GM19043 (cell line): ENCODE measurements around the gene VAT1L.

Experiments used
- ATAC-seq: cut with Tn5 transposase; IDR thresholded peaks from one replicate; pipeline ENCODE4 v1.9.1; 2021; ENCODE audit warnings: low read depth; ENCODE audit not compliant: unreplicated experiment

The VAT1L gene

DNA sequence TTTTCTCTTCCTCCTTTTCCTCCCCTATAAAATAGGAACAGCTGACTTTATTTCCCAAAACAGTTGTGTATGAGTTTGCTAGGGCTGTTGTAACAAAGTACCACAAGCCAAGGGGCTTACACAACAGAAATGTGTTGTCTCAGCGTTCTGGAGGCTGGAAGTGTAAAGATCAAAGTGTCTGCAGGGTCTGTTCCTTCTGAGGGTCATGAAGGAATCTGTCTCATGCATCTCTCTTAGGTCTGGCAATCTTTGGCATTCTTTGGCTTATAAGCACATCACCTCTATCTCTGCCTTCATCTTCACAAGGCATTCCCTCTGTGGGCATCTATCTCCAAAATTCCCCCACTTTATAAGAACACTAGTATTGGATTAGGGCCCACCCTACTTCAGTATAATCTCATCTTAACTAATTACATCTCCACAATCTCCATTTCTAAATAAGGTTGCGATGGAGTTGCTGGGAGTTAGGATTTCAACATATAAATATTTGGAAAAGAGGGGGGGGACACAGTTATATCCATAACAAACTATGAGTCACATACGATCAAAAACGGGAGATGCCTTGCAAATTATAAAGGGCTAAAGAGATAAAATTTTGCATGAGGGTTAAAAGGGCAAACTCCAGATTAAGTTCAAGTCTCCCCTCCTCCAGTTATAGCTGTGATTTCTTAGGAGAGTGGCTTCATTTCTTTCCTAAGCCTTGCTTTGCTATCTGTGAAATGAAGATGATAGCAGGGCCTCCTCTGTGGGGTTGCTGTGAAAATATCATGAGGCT is 109.7 kb downstream of the VAT1L start:
- ATAC-seq = no peak

DNA sequence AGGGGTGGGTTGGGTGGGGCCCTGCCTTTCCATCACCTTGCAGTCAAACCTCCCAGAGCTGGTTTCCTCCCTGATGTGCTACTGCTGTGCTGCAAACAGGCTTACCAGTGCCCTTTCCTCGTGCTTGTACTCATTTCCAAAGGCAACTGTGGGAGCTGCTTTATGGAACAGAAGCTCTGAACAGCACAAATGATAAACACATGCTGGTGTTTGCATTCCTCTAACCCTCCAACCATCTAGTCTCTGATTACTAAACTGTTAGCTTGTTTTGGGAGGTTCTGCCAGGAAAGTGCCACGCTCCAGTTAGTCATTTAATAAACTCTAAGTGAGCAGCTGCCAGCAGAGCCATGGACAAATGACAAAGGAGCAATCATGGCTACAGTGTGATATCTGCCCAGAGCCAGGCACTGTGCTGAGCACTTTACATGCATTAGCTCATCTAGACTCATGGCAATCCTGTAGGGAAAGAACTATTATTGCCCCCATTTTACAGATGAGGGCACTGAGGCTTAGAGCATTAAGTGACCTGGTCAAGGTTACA is 110.4 kb downstream of the VAT1L start:
- no peak for ATAC-seq

DNA sequence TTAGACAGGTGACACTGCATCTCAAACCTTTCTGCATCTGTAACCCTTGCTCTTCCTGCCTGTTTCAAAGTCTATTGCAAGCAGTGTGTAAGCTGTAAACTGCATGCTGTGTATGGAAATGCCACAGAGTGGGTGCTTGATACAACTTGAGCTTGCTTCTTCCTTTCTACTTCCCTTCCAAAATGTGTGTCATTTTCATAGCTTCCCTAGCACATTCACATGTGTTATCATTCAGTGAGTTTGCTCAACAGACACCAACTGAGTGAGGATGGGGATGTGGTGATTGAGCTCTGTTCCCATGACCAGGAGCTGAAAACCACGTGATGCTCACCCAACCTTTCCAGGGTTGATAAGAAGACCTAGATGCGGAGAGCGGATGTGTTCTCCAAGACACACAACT is 111.1 kb downstream of the VAT1L start:
- ATAC-seq = no peak

DNA sequence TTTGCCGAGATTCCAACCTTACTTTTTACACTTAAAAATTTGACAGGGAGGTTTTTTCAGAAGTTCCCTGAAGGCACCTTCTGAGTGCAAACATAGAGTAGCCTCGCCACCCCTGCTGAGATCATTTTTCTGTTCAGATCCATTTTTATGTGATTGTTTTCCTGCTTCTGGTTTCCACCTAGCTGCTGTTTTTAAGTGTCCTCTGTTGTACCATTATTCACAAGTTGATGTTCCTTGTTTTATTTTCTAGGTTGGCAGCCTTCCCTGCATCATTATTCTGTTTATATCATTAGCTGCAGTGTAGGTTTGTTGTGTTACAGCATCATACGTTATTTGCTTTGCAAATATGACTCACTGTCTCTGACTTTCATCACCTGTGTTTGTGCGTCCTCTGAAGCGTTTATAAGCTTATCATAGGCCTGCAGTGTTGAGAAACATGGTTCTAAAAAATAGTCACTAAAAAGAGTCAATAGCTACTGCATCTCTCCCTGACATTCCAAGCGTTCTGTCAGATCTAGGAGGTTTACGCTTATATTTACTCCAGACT is 117.1 kb downstream of the VAT1L start:
- no peak for ATAC-seq

DNA sequence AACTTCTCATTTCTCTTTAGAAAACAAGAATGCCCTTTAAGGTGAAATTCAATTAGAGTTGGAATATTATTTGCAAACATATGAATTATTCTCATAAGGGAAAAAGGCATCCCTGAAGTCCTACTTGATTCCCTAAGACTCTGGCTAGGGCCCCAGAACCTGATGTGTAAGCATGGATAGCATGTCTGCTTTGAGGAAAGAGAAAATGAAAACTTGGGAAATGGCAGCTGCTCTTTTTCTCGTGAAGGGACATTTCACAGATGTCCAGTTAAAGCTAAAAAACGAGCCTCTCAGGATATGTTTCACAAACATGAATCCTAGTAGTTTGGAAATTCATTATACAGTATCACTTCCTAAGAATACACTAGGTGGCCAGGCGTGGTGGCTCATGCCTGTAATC is 121.7 kb downstream of the VAT1L start:
- ATAC-seq = no peak

DNA sequence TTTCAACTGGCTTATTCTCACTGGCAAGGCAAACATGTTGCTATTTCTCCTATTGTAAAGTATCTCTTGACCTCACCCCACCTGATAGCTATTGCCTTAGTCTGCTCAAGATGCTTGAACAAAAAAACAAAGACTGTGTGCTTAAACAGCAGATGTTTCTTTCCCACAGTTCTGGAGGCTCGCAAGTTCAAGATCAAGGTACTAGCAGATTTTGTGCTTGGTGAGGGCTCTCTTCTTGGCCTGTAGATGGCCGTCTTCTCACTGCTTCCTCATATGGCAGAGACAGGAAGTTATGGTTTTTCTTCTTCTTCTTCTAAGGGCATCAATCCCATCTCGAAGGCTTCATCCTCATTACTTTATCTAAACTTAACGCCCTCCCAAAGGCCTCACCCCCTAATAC is 124.3 kb downstream of the VAT1L start:
- no peak for ATAC-seq

DNA sequence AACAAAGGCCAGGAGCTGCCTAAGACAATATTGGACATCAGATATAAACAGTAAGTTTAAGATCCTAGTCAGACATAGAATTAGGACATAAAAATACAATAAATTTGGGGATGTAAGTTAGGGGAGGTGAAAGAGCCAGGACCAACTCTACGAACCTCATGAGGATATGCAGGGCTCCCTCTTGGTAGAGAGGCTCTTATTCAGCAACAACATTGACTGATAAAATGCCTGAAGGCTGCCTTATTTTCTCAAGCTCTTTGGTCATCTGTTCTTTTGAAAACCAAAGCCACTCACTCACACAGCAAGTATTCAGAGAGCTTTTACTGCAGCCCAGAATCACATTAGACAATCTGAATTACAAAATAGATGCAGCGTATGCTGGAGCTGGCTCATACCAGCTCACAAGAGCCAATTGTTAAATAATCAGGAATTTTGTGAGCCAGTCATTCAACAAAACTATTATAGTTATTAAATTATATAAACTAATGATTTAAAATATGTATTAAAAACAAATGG is 125.4 kb downstream of the VAT1L start:
- ATAC-seq = no peak

DNA sequence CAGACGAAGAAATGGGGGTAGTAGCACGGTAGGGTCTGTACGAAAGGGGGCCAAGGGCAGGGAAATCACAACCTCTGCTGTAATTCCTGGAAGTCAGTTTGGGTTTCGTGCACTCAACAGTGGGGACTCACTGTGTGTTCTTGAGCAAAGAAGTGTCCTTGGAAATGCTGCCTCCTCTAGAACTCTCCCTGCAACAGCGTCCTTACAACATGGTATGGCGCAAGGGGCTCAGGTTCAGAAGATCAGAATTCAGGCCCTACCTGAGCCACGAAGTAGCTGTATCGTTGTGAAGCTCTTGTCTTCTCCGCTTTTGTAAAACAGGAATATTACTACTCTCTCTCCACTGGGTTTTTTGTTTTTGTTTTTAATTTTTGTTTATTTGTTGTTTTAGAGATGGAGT is 127.7 kb downstream of the VAT1L start:
- no peak for ATAC-seq

DNA sequence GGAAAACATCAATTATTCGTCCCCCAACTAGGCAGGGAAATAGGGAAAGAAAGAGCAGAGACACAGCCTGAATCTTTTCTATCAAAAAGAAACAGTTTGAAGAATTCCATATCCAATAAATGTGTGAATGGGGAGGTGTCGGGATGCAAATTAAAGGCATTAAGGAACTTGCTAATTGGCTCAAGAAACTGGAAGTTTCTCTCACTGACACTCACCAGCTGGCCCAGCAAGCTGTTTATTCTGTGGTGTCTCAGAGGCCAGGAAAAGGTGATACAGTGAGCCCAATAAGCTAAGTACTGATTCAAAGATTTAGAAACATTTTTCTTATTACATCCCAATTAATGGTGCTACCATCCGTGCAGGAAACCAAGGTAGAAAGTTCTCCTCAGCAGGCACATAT is 129.6 kb downstream of the VAT1L start:
- ATAC-seq = no peak

DNA sequence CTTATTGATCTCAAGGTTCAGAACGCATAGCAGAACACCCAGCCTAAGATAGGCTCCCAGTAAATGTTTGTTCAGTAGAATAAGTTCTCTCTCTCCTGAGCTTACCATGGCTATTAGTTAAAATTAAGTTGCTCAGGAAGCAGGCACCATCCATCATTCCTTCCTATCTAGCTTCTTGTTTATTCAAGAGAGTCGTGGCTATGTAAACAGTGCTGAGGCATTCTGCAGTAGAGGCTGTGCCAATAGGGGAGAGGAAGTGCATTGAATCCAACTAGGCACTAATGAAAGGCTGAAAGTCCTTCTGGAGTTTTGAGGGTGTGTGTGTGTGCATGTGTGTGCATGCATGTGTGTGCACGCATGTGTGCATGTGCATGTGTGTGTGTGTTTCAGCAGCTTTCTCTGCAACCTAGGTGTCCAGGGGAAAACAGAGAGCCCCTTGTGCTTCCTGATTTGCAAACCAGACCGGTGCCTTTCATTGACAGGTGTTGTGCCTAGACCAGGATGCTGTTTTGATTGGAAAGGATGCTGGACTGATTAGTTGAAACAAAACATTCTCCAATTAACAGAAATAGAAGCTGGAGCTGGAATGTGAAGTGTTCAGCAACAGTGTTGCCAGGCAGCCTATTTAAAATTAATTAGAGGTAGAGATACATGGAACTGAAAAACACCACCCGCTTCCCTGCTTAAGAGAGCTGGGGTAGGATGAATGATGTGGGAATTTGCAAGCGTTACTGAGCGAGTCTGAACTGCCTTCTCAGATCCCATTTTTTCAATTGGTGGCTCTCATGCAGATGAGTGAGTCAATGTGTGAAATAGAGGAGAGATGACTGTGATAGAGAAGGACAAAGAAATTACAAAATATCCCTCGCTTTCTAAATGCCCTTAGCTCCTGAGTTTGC is 130.7 kb downstream of the VAT1L start:
- ATAC-seq = no peak

DNA sequence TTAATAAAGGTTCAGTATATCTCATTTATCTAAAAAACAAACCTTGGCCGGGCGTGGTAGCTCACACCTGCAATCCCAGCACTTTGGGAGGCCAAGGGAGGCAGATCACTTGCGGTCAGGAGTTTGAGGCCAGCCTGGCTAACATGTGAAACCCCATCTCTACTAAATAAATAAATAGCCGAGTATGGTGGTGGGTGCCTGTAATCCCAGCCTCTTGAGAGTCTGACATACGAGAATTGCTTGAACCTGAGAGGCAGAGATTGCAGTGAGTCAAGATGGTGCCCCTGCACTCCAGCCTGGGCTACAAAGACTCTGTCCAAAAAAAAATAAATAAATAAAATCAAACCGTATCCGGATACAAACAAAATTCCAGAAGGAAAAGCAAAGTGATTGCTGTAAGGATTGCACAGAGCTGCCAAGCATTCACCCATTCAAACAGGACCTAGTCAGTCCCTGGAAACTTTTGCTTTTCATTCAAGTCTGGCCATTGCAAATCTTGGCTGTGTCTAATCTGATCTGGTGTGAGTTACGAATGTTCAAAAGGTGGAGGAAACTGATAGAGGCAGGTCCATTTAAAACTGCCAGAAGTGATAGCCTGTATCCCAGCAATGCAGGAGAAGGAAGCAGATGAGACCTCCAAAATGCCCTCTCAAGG is 131.5 kb downstream of the VAT1L start:
- no peak for ATAC-seq

DNA sequence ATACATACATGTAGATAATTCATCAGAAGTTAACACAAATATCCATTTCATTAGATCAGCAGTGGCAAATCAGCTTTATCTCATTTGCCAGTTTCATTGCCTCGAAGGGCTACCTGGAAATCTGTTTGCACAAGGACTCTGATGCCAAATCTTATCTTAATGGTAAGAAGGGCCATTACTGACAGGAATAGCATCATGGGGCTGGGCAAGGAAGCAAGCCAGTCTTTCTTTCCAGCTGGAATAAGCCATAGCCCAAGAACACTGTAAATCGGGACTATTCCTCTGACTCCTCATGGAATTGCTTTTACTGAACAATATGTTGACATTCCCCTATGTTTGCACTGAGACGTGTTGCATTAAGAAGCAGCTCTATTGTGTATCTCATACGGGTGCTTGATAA is 132.6 kb downstream of the VAT1L start:
- ATAC-seq = no peak

DNA sequence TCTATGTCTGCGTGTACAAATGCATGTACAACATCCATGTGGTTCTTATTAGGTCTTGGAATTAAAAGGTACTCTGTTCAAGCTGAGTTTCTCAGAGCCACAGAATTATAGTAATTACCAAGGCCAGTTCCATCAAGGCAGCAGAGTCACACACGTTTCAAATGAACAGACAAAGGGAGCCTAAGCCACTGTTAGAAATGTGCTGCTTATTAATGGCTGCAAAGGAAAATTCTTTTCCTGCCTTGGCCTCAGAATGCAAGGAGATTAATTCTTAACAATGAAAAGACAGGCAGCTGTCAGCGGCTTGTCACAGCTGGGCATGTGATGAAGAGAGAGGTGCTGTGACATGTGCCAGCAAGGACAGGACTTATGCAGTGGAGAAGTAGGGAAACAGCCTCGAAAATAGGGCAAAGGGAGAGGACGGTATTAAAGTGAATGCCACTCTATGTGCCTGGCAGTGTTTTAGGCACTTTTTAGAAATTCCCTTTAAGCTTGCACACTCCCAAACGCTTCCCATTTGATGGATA is 133.9 kb downstream of the VAT1L start:
- ATAC-seq = no peak

DNA sequence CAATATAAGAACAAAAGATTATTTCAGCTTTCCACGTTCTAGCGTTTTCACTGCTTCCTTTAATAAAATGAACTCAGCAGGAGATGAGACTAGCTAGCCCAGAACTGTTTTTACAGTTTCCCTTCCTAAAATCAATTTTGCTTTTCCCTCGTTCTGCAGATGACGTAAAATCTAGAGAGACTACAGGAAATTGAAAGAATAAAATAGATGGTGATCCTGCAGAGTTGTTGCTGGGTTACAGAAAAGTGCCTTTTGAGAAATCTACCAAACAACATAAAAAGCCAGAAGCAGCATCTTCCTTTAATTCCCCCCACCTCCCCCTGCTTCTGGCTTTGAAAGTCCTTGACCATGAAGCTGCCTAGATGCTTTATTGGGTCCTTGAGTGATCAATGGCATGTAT is 137.2 kb downstream of the VAT1L start:
- no peak for ATAC-seq

DNA sequence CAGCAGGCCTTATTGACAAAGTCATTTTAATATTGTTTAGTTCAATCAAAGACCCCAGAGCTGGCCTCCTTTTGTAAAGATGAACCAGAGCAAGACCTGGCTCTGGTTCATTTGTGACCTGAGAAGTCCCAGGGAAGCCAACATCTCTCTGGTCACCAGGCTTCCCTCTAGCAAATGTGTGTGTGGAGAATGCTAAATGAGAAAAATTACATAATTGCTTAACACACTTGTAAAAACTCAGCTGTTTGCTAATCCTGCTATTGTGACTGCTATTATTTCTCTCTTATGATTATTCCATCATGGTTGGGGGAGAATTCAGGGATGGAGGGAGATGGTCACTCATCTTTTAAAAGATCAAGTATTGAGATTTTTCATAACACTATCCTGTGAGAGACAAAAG is 139.7 kb downstream of the VAT1L start:
- ATAC-seq = no peak

DNA sequence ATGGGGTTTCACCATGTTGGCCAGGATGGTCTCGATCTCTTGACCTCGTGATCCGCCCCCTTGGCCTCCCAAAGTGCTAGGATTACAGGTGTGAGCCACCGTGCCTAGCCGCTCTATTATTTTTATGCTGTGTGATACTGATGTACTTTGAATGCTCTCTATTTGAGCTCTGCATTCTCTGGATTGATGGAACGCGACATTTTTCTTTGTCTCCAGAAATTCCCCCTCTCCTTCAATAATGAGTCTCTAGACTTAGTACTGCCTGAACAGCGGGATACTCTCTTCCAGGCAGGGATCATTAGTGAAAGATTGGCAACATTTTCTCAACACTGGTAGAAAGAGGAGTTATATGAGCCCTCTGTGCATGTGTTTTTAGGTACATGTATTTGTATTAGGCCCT is 140.6 kb downstream of the VAT1L start:
- no peak for ATAC-seq

DNA sequence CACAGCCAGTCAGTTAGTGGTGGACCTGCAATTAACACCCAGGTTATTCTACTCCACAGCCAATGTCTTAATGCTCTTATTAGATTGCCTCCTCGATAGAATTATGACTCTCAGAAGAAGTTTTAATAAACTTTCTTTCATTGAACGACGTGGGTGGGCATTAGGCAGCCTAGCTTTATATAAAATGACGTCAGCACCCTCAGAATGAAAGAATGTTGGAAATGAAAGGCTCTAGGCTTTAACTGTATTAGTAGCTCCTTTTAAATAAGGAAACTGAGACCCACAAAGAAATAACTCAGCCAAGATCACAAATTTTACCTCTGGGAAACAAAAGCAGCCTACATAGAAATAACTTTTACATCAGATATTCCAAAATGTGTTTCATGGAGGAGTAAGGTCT is 142.7 kb downstream of the VAT1L start:
- ATAC-seq = no peak

DNA sequence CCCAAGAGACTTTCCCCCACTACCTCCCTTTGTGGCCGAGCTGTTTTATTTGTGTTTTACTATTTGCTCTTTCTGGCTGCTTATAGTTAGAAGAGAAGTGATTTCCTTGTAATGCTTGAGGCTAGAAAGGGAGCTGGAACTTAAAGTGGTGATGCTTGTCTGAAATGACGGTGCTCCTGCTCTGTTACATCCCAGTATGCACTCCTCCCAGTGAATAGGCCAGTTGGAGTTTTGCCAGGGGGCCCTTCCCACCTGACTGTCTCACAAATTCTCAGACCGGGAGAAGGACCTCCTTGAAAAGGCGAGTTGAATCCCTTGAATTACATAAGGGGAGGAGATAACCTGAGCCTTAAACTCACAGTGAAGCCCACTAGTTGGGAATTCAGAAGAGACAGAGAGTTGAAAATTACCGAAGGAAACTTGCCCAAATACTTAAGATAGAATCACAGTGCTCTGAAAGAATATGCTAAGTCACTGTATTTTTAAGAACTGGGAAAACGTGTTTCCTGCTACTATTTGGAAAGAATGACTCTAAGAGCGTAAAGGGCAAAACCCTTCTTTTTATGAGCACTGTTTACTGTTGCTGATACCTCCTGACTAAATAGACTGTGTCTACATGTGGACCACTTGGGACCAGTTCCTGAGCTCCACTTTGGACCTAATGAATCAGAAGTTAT is 149.2 kb downstream of the VAT1L start:
- no peak for ATAC-seq

DNA sequence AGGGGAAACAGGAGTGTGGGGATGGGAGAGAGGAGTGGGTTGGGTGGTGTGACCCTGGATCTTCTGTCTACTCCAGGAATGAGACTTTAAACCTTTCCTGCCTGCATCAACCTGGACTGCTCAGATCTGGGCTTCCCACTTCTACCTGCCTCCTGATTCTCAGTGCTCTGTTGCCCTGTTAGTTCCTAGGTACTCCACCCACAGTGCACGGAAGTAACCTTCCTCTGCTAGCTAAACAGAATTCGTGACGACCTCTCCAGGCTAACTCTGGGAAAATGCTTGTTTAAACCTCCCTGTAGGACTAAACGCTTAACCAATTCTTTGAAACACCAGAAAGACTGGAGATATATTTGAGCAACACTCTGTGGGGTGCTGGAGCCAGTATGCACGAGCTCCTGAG is 150.5 kb downstream of the VAT1L start:
- ATAC-seq = no peak

DNA sequence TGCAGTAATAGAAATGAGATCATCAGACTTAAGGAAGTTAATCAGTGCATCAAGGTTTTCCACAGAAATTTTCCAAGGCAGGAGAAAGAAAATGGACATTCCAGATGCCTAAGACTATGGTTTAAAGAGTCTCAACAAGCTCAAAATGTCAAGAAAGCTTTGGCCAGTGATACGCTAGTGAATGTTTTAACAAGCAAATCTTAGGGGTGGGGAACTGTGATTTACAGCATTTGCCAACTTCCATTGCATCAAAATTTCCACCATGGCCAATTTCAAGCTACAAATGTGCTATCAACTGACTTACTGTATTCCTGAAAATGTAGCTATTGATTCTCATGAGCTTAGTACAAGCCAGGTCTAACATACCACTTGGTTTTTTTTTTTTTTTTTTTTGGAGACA is 151.6 kb downstream of the VAT1L start:
- ATAC-seq = no peak
